MM.1S (cell line): ENCODE measurements around the gene EOLA2.
"Not testable (repeated sequence)": the region's sequence is repeated elsewhere in the genome, so short reads cannot be mapped to it uniquely, and the experiment has no call there.

ENCODE experiments used
- EZH2 ChIP-seq: fragments of 300-600 bp; sonication (generic); optimal IDR thresholded peaks from 2 replicates; pipeline ENCODE3; 2017; ENCODE audit warnings: low read depth, mild to moderate bottlenecking, antibody characterized with exemption, low read length, mixed read lengths
- EZH2phosphoT487 ChIP-seq: fragments of 300-600 bp; sonication (generic); IDR thresholded peaks from 2 replicates; pipeline ENCODE4 v1.6.1; 2018; ENCODE audit warnings: antibody characterized with exemption, low read length
- TF ChIP-seq, protein P1 (sequence below): fragments of 300-600 bp; sonication (generic); IDR thresholded peaks from 2 replicates; pipeline ENCODE4 v1.5.1; 2016; ENCODE audit warnings: antibody characterized with exemption, low read length, mixed read lengths

DNA sequence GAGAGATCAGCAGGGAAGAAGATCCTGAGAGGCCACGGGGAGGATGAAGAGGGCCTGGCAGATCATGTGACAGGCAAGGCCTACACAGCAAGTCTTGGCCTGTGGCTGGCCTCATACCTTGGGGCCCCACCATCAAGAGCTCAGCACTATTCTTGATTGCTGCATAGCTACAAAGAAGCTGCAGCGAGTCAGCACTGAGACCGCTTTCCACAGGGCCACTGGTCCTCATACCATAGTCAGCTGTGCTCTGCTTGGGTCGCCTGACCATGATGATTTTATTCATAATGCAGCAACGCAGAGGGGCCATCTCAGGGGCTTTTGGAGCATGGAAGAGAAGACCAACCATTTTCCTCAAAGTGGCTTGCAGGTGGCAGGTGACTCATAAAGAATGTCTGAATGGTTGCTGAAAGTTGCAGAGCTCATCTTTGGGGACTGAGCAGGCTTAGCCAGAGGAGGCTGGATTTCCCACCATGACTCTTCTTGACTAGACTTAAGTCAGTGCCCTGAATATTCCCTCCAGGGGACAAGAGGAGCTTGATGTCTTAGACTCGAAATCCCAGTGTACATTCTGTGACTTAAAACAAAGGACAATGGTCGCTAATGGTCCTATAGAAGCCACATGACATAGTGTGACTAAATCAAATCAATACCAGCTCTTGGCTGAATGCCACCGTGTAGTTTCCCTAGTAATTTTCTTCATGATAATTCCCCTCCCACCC lies 10.9 kb downstream of the EOLA2 start:
- TF ChIP-seq EZH2, EZH2phosphoT487: not testable (repeated sequence)
- TF ChIP-seq, protein P1, sequence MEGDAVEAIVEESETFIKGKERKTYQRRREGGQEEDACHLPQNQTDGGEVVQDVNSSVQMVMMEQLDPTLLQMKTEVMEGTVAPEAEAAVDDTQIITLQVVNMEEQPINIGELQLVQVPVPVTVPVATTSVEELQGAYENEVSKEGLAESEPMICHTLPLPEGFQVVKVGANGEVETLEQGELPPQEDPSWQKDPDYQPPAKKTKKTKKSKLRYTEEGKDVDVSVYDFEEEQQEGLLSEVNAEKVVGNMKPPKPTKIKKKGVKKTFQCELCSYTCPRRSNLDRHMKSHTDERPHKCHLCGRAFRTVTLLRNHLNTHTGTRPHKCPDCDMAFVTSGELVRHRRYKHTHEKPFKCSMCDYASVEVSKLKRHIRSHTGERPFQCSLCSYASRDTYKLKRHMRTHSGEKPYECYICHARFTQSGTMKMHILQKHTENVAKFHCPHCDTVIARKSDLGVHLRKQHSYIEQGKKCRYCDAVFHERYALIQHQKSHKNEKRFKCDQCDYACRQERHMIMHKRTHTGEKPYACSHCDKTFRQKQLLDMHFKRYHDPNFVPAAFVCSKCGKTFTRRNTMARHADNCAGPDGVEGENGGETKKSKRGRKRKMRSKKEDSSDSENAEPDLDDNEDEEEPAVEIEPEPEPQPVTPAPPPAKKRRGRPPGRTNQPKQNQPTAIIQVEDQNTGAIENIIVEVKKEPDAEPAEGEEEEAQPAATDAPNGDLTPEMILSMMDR, result not testable (repeated sequence)
